Erythroblast (primary cell): Measurements from ENCODE around the gene TMEM233.

Experiments used
- GATA1 ChIP-seq: IDR thresholded peaks from 2 replicates; pipeline ENCODE4 v1.6.1; 2011; ENCODE audit warnings: low read depth, mild to moderate bottlenecking, control low read depth, low read length, moderate library complexity
- POLR2A ChIP-seq: IDR thresholded peaks from 2 replicates; pipeline ENCODE4 v1.6.1; 2011; ENCODE audit warnings: mild to moderate bottlenecking, low read length

DNA sequence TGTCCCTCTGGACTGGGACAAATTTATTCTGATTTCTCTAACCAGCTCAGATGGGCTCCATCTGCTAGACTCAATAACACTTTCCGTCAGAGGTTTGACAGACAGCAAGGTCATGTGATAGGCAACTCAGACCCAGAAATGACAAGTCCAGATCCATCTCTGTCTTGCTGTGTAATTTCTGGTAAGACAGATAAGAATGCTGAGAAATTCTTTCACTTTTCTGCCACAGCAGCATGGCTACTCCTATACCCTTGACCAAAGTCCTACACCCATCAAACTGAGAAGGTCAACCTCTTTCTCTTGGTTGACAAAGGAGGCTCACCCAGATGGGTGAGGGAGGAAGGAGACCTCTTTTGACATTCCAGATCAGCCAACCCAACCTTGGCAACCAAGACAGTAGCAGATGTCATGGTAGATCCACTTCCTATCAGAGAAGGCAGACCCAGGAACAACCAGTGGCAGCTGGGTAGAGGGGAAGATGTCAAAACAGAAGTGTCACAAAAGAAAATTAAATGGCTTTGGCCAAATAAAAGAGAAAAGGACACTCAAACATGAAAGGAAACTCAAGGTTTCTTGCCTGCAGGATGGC lies 37.5 kb downstream of the TMEM233 start:
- TF ChIP-seq POLR2A (no peak), GATA1 (no peak)
